AG04450 (cell line): Measurements from ENCODE around the gene ZNF442. TPM values are rescaled to one million over a fixed set of nuclear protein-coding genes. Genes with fewer than 3 reads are reported as not detected.

ENCODE experiments used
- CTCF ChIA-PET: fragments of 300-600, 350-600 bp; formaldehyde crosslinking; extraction: SDS; loops from one replicate; lab custom pipeline; 2022; ENCODE audit warnings: antibody characterized with exemption, inconsistent platforms; lab: Charles Lee
- POLR2A ChIA-PET: fragments of 350-600 bp; formaldehyde crosslinking; extraction: SDS; loops from one replicate; lab custom pipeline; 2021; ENCODE audit warnings: antibody characterized with exemption, inconsistent platforms; lab: Yijun Ruan, JAX
- DNase-seq: peaks from one replicate; pipeline ENCODE4 v3.0.0-alpha.2; 2011; ENCODE audit warnings: low read depth, low spot score
- H3K27ac ChIP-seq: one replicate; pipeline ENCODE4 v1.5.1; 2012; ENCODE audit warnings: low read depth, low read length, control low read depth
- H3K27me3 ChIP-seq: one replicate; pipeline ENCODE4 v1.6.0; 2012; ENCODE audit warnings: low read length; ENCODE audit not compliant: control insufficient read depth, insufficient read depth
- H3K4me3 ChIP-seq: 2 replicates; pipeline ENCODE4 v1.5.1; 2011; ENCODE audit warnings: mild to moderate bottlenecking, low read depth, low read length, control low read depth
- H3K9me3 ChIP-seq: 2 replicates; pipeline ENCODE4 v1.5.1; 2012; ENCODE audit warnings: low read length; ENCODE audit not compliant: control insufficient read depth, insufficient read depth
- CTCF ChIP-seq: IDR thresholded peaks from 2 replicates; pipeline ENCODE4 v1.5.1; 2011; ENCODE audit warnings: low read depth, low read length, control low read depth, inconsistent platforms
- polyA plus RNA-seq: library from polyadenylated mRNA; depleted of rRNA; stranded (reverse); fragments of >200 nt; gene quantifications from 2 replicates; pipeline ENCODE4 v1.2.3, GENCODE V29; 2011

Gene ZNF442
- polyA plus RNA-seq, 1 experiment: 1.4 TPM

- Histone ChIP-seq H3K4me3 (no peak overlapping the region), H3K9me3 (peaks cover 40% of the 10 kb centered on the region), H3K27ac (no peak overlapping the region), H3K27me3 (no peaks in the 10 kb centered on the region)
- POLR2A ChIA-PET: no interaction called here
- CTCF ChIA-PET: no interaction called here
- no peak for TF ChIP-seq CTCF
- DNase-seq: no peak
Observed at GRCh38 chr19:12353375-12353774, 12.1 kb downstream of the ZNF442 start.

GRCh38 chr19:12350890-12351197 lies 14.6 kb downstream of the ZNF442 start:
- POLR2A ChIA-PET: no interaction called here
- no peak for DNase-seq
- no peak overlapping the region for H3K27ac ChIP-seq
- no peaks in the 10 kb centered on the region for H3K27me3 ChIP-seq
- H3K9me3 ChIP-seq: peaks cover 36% of the 10 kb centered on the region
- no peak overlapping the region for H3K4me3 ChIP-seq
- no peak for TF ChIP-seq CTCF
- CTCF ChIA-PET: no interaction called here

- no peak overlapping the region for H3K4me3 ChIP-seq
- CTCF ChIA-PET: no interaction called here
Observed at GRCh38 chr19:12350185-12350889, 15.1 kb downstream of the ZNF442 start.

GRCh38 chr19:12346896-12347295 lies 18.6 kb downstream of the ZNF442 start:
- TF ChIP-seq CTCF: no peak
- Histone ChIP-seq H3K9me3 (peaks cover 37% of the 10 kb centered on the region), H3K27ac (no peak overlapping the region), H3K27me3 (no peaks in the 10 kb centered on the region), H3K4me3 (no peak overlapping the region)
- no peak for DNase-seq
- POLR2A ChIA-PET: no interaction called here
- CTCF ChIA-PET: no interaction called here

More at GRCh38 chr19:12350185-12350889, 15.1 kb downstream of the ZNF442 start:
- no peak for TF ChIP-seq CTCF
- POLR2A ChIA-PET: no interaction called here
- peaks cover 34% of the 10 kb centered on the region for H3K9me3 ChIP-seq
- H3K27ac ChIP-seq: no peak overlapping the region
- H3K27me3 ChIP-seq: no peaks in the 10 kb centered on the region
- DNase-seq: no peak

GRCh38 chr19:12345197-12345596 lies 20.3 kb downstream of the ZNF442 start:
- peaks cover 36% of the 10 kb centered on the region for H3K9me3 ChIP-seq
- no peak overlapping the region for H3K27ac ChIP-seq
- ChIA-PET POLR2A (no interaction called here), CTCF (no interaction called here)
- H3K4me3 ChIP-seq: no peak overlapping the region
- no peak for DNase-seq
- no peaks in the 10 kb centered on the region for H3K27me3 ChIP-seq
- no peak for TF ChIP-seq CTCF
